ENCODE measurements around the gene XRCC6. TPM values are rescaled to one million over a fixed set of nuclear protein-coding genes. Genes with fewer than 3 reads are reported as not detected.

XRCC6 gene
- total and polyA plus RNA-seq, 9 of the 15 experiments (the other 6 are each of a cell fraction or from before 2014, with no cell fraction given): 151 to 440 (median 318) TPM

DNA sequence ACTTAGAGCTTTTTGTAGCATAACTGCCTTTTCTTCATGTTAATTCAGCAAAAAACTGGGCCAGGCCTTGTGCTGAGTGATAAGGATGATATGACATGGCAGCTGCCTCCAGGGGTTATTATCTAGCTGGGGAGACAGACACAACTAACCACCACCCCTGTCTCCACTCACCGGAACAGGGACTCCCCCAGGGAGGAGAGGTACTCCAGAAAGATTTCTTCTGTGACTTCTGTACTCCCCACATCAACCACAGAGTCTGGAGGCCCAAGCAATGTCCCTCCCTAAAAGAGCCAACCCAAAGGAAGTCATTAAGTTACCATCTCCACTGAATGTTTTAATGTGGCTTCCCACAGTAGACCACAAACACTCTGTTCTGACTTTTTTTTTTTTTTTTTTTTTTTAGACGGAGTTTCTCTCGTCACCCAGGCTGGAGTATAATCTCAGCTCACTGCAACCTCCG lies 17.2 kb upstream of the XRCC6 start (continued):
- TF ChIP-seq, protein P1, sequence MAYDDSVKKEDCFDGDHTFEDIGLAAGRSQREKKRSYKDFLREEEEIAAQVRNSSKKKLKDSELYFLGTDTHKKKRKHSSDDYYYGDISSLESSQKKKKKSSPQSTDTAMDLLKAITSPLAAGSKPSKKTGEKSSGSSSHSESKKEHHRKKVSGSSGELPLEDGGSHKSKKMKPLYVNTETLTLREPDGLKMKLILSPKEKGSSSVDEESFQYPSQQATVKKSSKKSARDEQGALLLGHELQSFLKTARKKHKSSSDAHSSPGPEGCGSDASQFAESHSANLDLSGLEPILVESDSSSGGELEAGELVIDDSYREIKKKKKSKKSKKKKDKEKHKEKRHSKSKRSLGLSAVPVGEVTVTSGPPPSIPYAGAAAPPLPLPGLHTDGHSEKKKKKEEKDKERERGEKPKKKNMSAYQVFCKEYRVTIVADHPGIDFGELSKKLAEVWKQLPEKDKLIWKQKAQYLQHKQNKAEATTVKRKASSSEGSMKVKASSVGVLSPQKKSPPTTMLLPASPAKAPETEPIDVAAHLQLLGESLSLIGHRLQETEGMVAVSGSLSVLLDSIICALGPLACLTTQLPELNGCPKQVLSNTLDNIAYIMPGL (CRISPR knock-in tag; IDR thresholded peaks at IDR 0.05): no peak
- TF ChIP-seq KDM1A (IDR thresholded peaks at IDR 0.05): peak; percentile 96
- TF ChIP-seq ZNF316 (IDR thresholded peaks at IDR 0.05): peak; percentile 88
- TF ChIP-seq POLR3G (IDR thresholded peaks at IDR 0.05; ENCODE audit: extremely low read depth, insufficient read length, insufficient replicate concordance): no peak
- no peak for TF ChIP-seq TCFL5 (CRISPR knock-in tag; conservative IDR thresholded peaks at IDR 0.05)
- TF ChIP-seq CCAR2 (IDR thresholded peaks at IDR 0.05; ENCODE audit: low read depth, low read length): no peak
- TF ChIP-seq ZNF224 (CRISPR knock-in tag; IDR thresholded peaks at IDR 0.05): no peak
- TF ChIP-seq SMARCB1 (IDR thresholded peaks at IDR 0.05; ENCODE audit: insufficient read length, low read depth): no peak
- TF ChIP-seq, protein P2, sequence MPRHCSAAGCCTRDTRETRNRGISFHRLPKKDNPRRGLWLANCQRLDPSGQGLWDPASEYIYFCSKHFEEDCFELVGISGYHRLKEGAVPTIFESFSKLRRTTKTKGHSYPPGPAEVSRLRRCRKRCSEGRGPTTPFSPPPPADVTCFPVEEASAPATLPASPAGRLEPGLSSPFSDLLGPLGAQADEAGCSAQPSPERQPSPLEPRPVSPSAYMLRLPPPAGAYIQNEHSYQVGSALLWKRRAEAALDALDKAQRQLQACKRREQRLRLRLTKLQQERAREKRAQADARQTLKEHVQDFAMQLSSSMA (CRISPR knock-in tag; IDR thresholded peaks at IDR 0.05): no peak
- peak; percentile 74 for TF ChIP-seq FOXM1 (IDR thresholded peaks at IDR 0.05; ENCODE audit: low read depth)
- no peak for TF ChIP-seq FOXM1 (CRISPR knock-in tag; IDR thresholded peaks at IDR 0.05; ENCODE audit: low read depth)
- no peak for TF ChIP-seq ZNF695 (CRISPR knock-in tag; IDR thresholded peaks at IDR 0.05)
- TF ChIP-seq OTX1 (CRISPR knock-in tag; IDR thresholded peaks at IDR 0.05): no peak
- peak; percentile 73; the same call in 1 of the 2 replicates for TF ChIP-seq HMG20A (CRISPR knock-in tag; conservative IDR thresholded peaks at IDR 0.05)
- no peak for TF ChIP-seq ZNF431 (CRISPR knock-in tag; IDR thresholded peaks at IDR 0.05)
- TF ChIP-seq, protein P3, sequence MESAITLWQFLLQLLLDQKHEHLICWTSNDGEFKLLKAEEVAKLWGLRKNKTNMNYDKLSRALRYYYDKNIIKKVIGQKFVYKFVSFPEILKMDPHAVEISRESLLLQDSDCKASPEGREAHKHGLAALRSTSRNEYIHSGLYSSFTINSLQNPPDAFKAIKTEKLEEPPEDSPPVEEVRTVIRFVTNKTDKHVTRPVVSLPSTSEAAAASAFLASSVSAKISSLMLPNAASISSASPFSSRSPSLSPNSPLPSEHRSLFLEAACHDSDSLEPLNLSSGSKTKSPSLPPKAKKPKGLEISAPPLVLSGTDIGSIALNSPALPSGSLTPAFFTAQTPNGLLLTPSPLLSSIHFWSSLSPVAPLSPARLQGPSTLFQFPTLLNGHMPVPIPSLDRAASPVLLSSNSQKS (CRISPR knock-in tag; IDR thresholded peaks at IDR 0.05): no peak
- TF ChIP-seq, protein P4, sequence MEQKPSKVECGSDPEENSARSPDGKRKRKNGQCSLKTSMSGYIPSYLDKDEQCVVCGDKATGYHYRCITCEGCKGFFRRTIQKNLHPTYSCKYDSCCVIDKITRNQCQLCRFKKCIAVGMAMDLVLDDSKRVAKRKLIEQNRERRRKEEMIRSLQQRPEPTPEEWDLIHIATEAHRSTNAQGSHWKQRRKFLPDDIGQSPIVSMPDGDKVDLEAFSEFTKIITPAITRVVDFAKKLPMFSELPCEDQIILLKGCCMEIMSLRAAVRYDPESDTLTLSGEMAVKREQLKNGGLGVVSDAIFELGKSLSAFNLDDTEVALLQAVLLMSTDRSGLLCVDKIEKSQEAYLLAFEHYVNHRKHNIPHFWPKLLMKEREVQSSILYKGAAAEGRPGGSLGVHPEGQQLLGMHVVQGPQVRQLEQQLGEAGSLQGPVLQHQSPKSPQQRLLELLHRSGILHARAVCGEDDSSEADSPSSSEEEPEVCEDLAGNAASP (IDR thresholded peaks at IDR 0.05): no peak
- peak; percentile 51; the same call in 1 of the 2 replicates for TF ChIP-seq JUND (IDR thresholded peaks at IDR 0.05; ENCODE audit: borderline replicate concordance, low read depth, low read length)
- no peak for TF ChIP-seq JUND (tag; IDR thresholded peaks at IDR 0.05; ENCODE audit: borderline replicate concordance, low read depth, low read length)
- no peak for TF ChIP-seq SUPT5H (IDR thresholded peaks at IDR 0.05)
- TF ChIP-seq ZNF347 (CRISPR knock-in tag; IDR thresholded peaks at IDR 0.05; ENCODE audit: low read depth): no peak
- TF ChIP-seq FOXA3 (CRISPR knock-in tag; conservative IDR thresholded peaks at IDR 0.05 in 1 of 2, IDR thresholded peaks at IDR 0.05 in 1 of 2): no peak
- TF ChIP-seq, protein P5, sequence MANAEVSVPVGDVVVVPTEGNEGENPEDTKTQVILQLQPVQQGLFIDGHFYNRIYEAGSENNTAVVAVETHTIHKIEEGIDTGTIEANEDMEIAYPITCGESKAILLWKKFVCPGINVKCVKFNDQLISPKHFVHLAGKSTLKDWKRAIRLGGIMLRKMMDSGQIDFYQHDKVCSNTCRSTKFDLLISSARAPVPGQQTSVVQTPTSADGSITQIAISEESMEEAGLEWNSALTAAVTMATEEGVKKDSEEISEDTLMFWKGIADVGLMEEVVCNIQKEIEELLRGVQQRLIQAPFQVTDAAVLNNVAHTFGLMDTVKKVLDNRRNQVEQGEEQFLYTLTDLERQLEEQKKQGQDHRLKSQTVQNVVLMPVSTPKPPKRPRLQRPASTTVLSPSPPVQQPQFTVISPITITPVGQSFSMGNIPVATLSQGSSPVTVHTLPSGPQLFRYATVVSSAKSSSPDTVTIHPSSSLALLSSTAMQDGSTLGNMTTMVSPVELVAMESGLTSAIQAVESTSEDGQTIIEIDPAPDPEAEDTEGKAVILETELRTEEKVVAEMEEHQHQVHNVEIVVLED (CRISPR knock-in tag; IDR thresholded peaks at IDR 0.05): no peak

Measured in K562 (cell line).